Suprapubic skin (tissue), 4 donors: ENCODE measurements around the gene CHRND. TPM values are rescaled to one million over a fixed set of nuclear protein-coding genes. Genes with fewer than 3 reads are reported as not detected.

Experiments
- DNase-seq, 2 donors: peaks; one replicate each; pipeline ENCODE4 v3.0.0-alpha.2; 2019; ENCODE audit warnings: low spot score in 2 of 2
- H3K27ac ChIP-seq: fragments of 200-600 bp; sonication (generic); one replicate; pipeline ENCODE4 v1.5.1; 2019
- H3K27me3 ChIP-seq: fragments of 200-600 bp; sonication (generic); one replicate; pipeline ENCODE4 v1.5.1; 2019
- H3K36me3 ChIP-seq: fragments of 200-600 bp; sonication (generic); one replicate; pipeline ENCODE4 v1.5.1; 2019
- H3K4me1 ChIP-seq: fragments of 200-600 bp; sonication (generic); one replicate; pipeline ENCODE4 v1.5.1; 2019
- H3K4me3 ChIP-seq: fragments of 200-600 bp; sonication (generic); one replicate; pipeline ENCODE4 v1.5.1; 2019; ENCODE audit warnings: mild to moderate bottlenecking
- H3K9me3 ChIP-seq: fragments of 200-600 bp; sonication (generic); one replicate; pipeline ENCODE4 v1.5.1; 2019
- EP300 ChIP-seq: sonication (generic); formaldehyde crosslinking; IDR thresholded peaks from one replicate; pipeline ENCODE4 v1.6.1; 2017; ENCODE audit warnings: antibody characterized with exemption
- POLR2A ChIP-seq, 2 donors: fragments of 450-650 bp; IDR thresholded peaks; one replicate each; pipeline ENCODE4 v1.6.1; 2017; ENCODE audit warnings: antibody characterized with exemption in 2 of 2, mild to moderate bottlenecking in 2 of 2, moderate library complexity in 2 of 2
- POLR2AphosphoS5 ChIP-seq, 3 donors: sonication (generic); formaldehyde crosslinking; IDR thresholded peaks; one replicate each; pipeline ENCODE4 v1.6.1; 2017; ENCODE audit warnings: antibody characterized with exemption in 3 of 3
- WGBS: methylation state at CpG from one replicate; pipeline ENCODE4 v1.1.5; 2018; 5-methylcytosine and 5-hydroxymethylcytosine counted together
- total RNA-seq, 4 donors: library from RNA; depleted of rRNA; stranded (reverse); fragments of >200 nt; gene quantifications; one replicate each; pipeline ENCODE4 v1.1.0, GENCODE V29; 2016
- TF ChIP-seq, protein P1 (sequence below), 2 donors: fragments of 200-600 bp in 1 of 2; fragments of 450-650 bp in 1 of 2; sonication (generic) in 1 of 2; IDR thresholded peaks; one replicate each; pipeline ENCODE4 v1.5.1; 2016 to 2019; ENCODE audit warnings: antibody characterized with exemption in 2 of 2, mild to moderate bottlenecking in 1 of 2, moderate library complexity in 1 of 2

CHRND gene
- total RNA-seq, 4 donors from 2014 or later, result not detected

DNA sequence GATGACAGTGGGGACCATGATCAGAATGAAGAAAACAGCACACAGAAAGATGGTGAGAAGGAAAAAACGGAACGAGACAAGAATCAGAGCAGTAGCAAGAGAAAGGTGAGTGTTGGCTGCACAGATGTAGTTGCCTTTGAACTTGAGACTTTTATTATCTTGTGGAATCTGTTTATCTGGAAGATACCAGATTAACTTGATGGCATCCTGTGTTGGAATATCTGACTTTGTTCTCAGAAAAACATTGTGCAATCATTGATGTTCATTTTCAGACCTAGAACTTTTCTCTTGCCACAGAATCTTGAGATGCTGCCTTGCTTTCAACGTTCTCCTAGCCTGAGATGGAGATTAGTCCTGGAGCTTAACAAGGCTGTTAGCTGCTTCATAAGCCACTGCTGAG is 30.5 kb downstream of the CHRND start:
- H3K27me3 ChIP-seq, result no peaks in the 10 kb centered on the region
- DNase-seq, result no peak
- H3K36me3 ChIP-seq, result peaks cover 47% of the 10 kb centered on the region
- TF ChIP-seq, protein P1, sequence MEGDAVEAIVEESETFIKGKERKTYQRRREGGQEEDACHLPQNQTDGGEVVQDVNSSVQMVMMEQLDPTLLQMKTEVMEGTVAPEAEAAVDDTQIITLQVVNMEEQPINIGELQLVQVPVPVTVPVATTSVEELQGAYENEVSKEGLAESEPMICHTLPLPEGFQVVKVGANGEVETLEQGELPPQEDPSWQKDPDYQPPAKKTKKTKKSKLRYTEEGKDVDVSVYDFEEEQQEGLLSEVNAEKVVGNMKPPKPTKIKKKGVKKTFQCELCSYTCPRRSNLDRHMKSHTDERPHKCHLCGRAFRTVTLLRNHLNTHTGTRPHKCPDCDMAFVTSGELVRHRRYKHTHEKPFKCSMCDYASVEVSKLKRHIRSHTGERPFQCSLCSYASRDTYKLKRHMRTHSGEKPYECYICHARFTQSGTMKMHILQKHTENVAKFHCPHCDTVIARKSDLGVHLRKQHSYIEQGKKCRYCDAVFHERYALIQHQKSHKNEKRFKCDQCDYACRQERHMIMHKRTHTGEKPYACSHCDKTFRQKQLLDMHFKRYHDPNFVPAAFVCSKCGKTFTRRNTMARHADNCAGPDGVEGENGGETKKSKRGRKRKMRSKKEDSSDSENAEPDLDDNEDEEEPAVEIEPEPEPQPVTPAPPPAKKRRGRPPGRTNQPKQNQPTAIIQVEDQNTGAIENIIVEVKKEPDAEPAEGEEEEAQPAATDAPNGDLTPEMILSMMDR (IDR thresholded peaks at IDR 0.05), result no peak
- TF ChIP-seq EP300 (no peak), POLR2AphosphoS5 (IDR thresholded peaks at IDR 0.05) (no peak), POLR2A (IDR thresholded peaks at IDR 0.05) (no peak)
- H3K4me3 ChIP-seq, result no peak overlapping the region
- WGBS, result 85% methylated on average over 3 of the region's 3 CpGs
- peaks cover 27% of the 10 kb centered on the region for H3K4me1 ChIP-seq
- H3K27ac ChIP-seq, result no peak overlapping the region
- H3K9me3 ChIP-seq, result no peaks in the 10 kb centered on the region

DNA sequence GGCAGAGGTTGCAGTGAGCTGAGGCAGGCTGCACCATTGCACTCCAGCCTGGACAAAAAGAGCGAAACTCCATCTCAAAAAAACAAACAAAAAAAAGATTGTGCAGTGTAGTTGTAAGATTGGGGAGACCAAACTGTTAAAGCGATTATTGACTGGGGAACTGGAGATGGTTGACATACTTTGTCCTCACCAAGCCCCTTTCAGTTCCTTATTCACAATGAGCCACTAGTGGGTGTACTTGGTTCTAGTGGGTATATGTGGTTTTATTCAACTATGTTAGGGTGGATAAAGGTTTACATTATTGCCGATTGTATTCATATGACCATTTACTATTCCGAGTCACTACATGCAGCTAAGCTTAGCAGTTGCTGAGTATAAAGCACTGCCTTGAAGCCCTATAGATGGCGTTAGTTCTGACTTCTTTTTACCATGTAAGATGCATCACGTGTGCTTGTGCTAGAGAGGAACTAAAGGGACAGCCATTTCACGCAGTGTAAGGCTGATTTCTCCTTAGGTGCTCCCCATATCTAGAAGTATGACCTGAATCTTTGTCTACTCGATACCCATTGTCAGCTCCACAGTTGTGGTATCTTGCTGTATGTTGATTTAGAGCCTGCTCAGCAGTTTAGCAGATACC is 36.7 kb downstream of the CHRND start:
- Histone ChIP-seq H3K27me3 (no peaks in the 10 kb centered on the region), H3K4me3 (no peak overlapping the region), H3K36me3 (peaks cover 92% of the 10 kb centered on the region), H3K9me3 (no peaks in the 10 kb centered on the region), H3K4me1 (peaks cover 6% of the 10 kb centered on the region), H3K27ac (no peak overlapping the region)
- DNase-seq, result no peak
- 81% methylated on average over 8 of the region's 8 CpGs for WGBS
- TF ChIP-seq, protein P1 (IDR thresholded peaks at IDR 0.05), result no peak
- no peak for TF ChIP-seq POLR2AphosphoS5 (IDR thresholded peaks at IDR 0.05)
- no peak for TF ChIP-seq EP300

DNA sequence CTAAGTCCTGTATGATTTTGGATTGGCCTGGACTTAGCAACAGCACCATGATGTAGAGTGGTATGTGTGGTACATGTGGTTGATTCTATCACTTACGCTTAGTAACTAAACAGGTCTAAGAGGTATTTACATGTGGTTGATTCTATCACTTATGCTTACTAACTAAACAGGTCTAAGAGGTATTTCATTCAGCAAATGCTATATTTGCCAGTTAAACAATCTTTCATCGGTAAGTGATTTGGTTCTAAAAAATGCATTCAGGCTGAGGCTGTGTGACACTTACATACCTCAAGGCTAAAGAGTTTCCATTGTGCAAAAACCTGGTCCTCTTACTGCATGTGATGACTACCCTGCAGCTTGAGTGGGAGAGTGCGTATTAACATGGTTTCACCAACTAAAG is 37.6 kb downstream of the CHRND start:
- no peaks in the 10 kb centered on the region for H3K27me3 ChIP-seq
- 50% methylated on average over 3 of the region's 3 CpGs for WGBS
- no peak for DNase-seq
- no peak overlapping the region for H3K27ac ChIP-seq
- H3K4me1 ChIP-seq, result peaks cover 15% of the 10 kb centered on the region
- no peaks in the 10 kb centered on the region for H3K9me3 ChIP-seq
- peaks cover 88% of the 10 kb centered on the region for H3K36me3 ChIP-seq
- H3K4me3 ChIP-seq, result no peak overlapping the region
- TF ChIP-seq, protein P1 (IDR thresholded peaks at IDR 0.05), result no peak

DNA sequence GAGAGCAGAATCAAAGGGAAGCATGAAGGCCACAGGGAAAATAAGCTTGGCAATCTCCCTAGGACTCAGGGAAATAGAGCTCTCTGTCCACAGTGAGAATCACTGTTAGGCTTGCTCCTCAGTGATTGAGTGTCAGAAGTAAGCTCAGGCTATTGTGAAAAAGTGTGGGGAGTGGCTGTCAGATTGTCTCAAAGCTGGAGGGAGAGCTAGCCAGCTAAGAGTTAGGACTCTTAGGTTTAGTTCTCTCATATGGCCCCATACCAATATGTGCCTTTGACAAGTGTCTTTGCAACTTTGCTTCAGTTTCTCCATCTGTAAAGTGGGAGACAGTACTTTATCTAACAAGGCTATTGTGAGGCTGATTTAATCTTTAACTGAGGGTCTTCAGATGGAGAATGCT is 41.8 kb downstream of the CHRND start:
- Histone ChIP-seq H3K4me1 (peaks cover 15% of the 10 kb centered on the region), H3K27me3 (no peaks in the 10 kb centered on the region), H3K9me3 (no peaks in the 10 kb centered on the region), H3K4me3 (no peak overlapping the region), H3K27ac (no peak overlapping the region), H3K36me3 (peaks cover 88% of the 10 kb centered on the region)
- DNase-seq, result no peak
- TF ChIP-seq POLR2A (IDR thresholded peaks at IDR 0.05) (no peak), EP300 (no peak), POLR2AphosphoS5 (IDR thresholded peaks at IDR 0.05) (no peak)
- TF ChIP-seq, protein P1 (IDR thresholded peaks at IDR 0.05), result no peak

- H3K9me3 ChIP-seq, result no peaks in the 10 kb centered on the region
- no peak for TF ChIP-seq EP300
- TF ChIP-seq, protein P1 (IDR thresholded peaks at IDR 0.05), result no peak
- no peak for TF ChIP-seq POLR2A (IDR thresholded peaks at IDR 0.05)
- TF ChIP-seq POLR2AphosphoS5 (IDR thresholded peaks at IDR 0.05), result no peak
- no peak overlapping the region for H3K4me3 ChIP-seq
- no peak overlapping the region for H3K27ac ChIP-seq
- H3K36me3 ChIP-seq, result peaks cover 85% of the 10 kb centered on the region
- H3K27me3 ChIP-seq, result no peaks in the 10 kb centered on the region
- no peak for DNase-seq
- peaks cover 15% of the 10 kb centered on the region for H3K4me1 ChIP-seq
- WGBS, result 45% methylated on average over 5 of the region's 5 CpGs
These were observed 42.2 kb downstream of the CHRND start for GRCh38 chr2:232568161-232568560.
